PC-3 (cell line): ENCODE results near the gene NPPB. TPM values are rescaled to one million over a fixed set of nuclear protein-coding genes. Genes with fewer than 3 reads are reported as not detected.

Experiments
- ATAC-seq: fragments of 200-7000 bp; cut with Tn5 transposase; 2 replicates; pipeline ENCODE4 v1.9.1; 2020; ENCODE audit warnings: mild to moderate bottlenecking, moderate library complexity
- BruUV-seq: library from RNA; stranded (reverse); fragments of 400-500 nt; replicated peaks from 2 replicates; lab custom pipeline; 2021; lab: Mats Ljungman, UMichigan
- CTCF ChIA-PET: fragments of 300-600 bp; sonication (Branson Sonifier 250); formaldehyde crosslinking; loops from one replicate; lab custom pipeline; 2022; ENCODE audit warnings: antibody characterized with exemption; lab: Charles Lee
- POLR2A ChIA-PET: fragments of 300-600 bp; sonication (Branson Sonifier 250); formaldehyde crosslinking; loops from one replicate; lab custom pipeline; 2022; ENCODE audit warnings: antibody characterized with exemption; ENCODE audit not compliant: unreplicated experiment; lab: Charles Lee
- DNase-seq: peaks from one replicate; pipeline ENCODE4 v3.0.0-alpha.2; 2015
- H2AFZ ChIP-seq: fragments of 300-600 bp; sonication (generic); 2 replicates; pipeline ENCODE4 v1.6.0; 2016; ENCODE audit warnings: antibody characterized with exemption, low read length
- H3F3A ChIP-seq: fragments of 300-600 bp; sonication (generic); one replicate; pipeline ENCODE4 v1.6.0; 2017; ENCODE audit warnings: antibody characterized with exemption, low read length, control low read depth, mild to moderate bottlenecking; ENCODE audit not compliant: unreplicated experiment
- H3K27ac ChIP-seq: fragments of 300-600 bp; sonication (generic); 2 replicates; pipeline ENCODE4 v1.5.1; 2016; ENCODE audit warnings: mild to moderate bottlenecking, low read length
- H3K27me3 ChIP-seq: fragments of 300-600 bp; sonication (generic); 2 replicates; pipeline ENCODE4 v1.6.1; 2016; ENCODE audit warnings: low read length, mixed read lengths
- H3K36me3 ChIP-seq: fragments of 300-600 bp; sonication (generic); 2 replicates; pipeline ENCODE4 v1.6.1; 2016; ENCODE audit warnings: low read depth, mixed run types, low read length, mixed read lengths
- H3K4me1 ChIP-seq: fragments of 300-600 bp; sonication (generic); 2 replicates; pipeline ENCODE4 v1.5.1; 2016; ENCODE audit warnings: low read length; ENCODE audit not compliant: insufficient read depth
- H3K4me2 ChIP-seq: fragments of 300-600 bp; sonication (generic); 2 replicates; pipeline ENCODE4 v1.6.0; 2016; ENCODE audit warnings: low read length
- H3K4me3 ChIP-seq: fragments of 300-600 bp; sonication (generic); 2 replicates; pipeline ENCODE4 v1.5.1; 2016; ENCODE audit warnings: mild to moderate bottlenecking, low read length, mixed read lengths
- H3K79me2 ChIP-seq: fragments of 300-600 bp; sonication (generic); 2 replicates; pipeline ENCODE4 v1.6.1; 2017; ENCODE audit warnings: low read length, mixed read lengths
- H3K9ac ChIP-seq: fragments of 300-600 bp; sonication (generic); 2 replicates; pipeline ENCODE4 v1.6.0; 2016; ENCODE audit warnings: mild to moderate bottlenecking, low read length
- H3K9me2 ChIP-seq: fragments of 300-600 bp; sonication (generic); replicated peaks from 2 replicates; pipeline ENCODE4 v1.6.1; 2016; ENCODE audit warnings: mixed run types, low read length, mixed read lengths
- H3K9me3 ChIP-seq: fragments of 300-600 bp; sonication (generic); 2 replicates; pipeline ENCODE4 v1.6.1; 2016; ENCODE audit warnings: low read length, mixed read lengths
- H4K20me1 ChIP-seq: fragments of 300-600 bp; sonication (generic); 2 replicates; pipeline ENCODE4 v1.6.1; 2016; ENCODE audit warnings: low read length, mixed read lengths
- EZH2 ChIP-seq: fragments of 300-600 bp; sonication (generic); IDR thresholded peaks from one replicate; pipeline ENCODE4 v1.6.1; 2017; ENCODE audit warnings: antibody characterized with exemption, mild to moderate bottlenecking, low read length; ENCODE audit not compliant: unreplicated experiment
- EZH2phosphoT487 ChIP-seq: fragments of 300-600 bp; sonication (generic); IDR thresholded peaks from 2 replicates; pipeline ENCODE4 v1.6.1; 2018; ENCODE audit warnings: mild to moderate bottlenecking, antibody characterized with exemption, low read length, borderline replicate concordance
- intact Hi-C: fragments of 100-400 bp; cut with micrococcal nuclease; formaldehyde crosslinking; loops from 2 replicates; pipeline ENCODE4 v1.9.0; 2023
- total RNA-seq: library from RNA; depleted of rRNA; stranded (reverse); fragments of >200 nt; gene quantifications from 2 replicates; pipeline ENCODE4 v1.2.3, GENCODE V29; 2014
- TF ChIP-seq, protein P1 (sequence below): fragments of 300-600 bp; sonication (generic); conservative IDR thresholded peaks from 2 replicates; pipeline ENCODE4 v1.5.1; 2017; ENCODE audit warnings: antibody characterized with exemption, low read depth, mild to moderate bottlenecking, low read length

Gene NPPB
- total RNA-seq, 1 experiment from 2014 or later = not detected

- Histone ChIP-seq H3K79me2 (no peaks in the 10 kb centered on the region), H3K36me3 (no peaks in the 10 kb centered on the region), H2AFZ (no peak overlapping the region), H3K9me3 (no peaks in the 10 kb centered on the region), H3K4me2 (no peak overlapping the region), H3K4me3 (no peak overlapping the region), H4K20me1 (no peaks in the 10 kb centered on the region), H3K27ac (no peak overlapping the region), H3K4me1 (no peaks in the 10 kb centered on the region; the same call in 1 of the 2 replicates), H3K27me3 (peaks cover 40% of the 10 kb centered on the region), H3F3A (no peaks in the 10 kb centered on the region), H3K9me2 (no peaks in the 10 kb centered on the region), H3K9ac (no peak overlapping the region)
- intact Hi-C loops = no loop called here
- DNase-seq (no peak), ATAC-seq (no peak)
- no peak for TF ChIP-seq EZH2phosphoT487
- TF ChIP-seq EZH2 = no peak
- TF ChIP-seq, protein P1, sequence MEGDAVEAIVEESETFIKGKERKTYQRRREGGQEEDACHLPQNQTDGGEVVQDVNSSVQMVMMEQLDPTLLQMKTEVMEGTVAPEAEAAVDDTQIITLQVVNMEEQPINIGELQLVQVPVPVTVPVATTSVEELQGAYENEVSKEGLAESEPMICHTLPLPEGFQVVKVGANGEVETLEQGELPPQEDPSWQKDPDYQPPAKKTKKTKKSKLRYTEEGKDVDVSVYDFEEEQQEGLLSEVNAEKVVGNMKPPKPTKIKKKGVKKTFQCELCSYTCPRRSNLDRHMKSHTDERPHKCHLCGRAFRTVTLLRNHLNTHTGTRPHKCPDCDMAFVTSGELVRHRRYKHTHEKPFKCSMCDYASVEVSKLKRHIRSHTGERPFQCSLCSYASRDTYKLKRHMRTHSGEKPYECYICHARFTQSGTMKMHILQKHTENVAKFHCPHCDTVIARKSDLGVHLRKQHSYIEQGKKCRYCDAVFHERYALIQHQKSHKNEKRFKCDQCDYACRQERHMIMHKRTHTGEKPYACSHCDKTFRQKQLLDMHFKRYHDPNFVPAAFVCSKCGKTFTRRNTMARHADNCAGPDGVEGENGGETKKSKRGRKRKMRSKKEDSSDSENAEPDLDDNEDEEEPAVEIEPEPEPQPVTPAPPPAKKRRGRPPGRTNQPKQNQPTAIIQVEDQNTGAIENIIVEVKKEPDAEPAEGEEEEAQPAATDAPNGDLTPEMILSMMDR = no peak
- no TSS peak for BruUV-seq
- ChIA-PET CTCF (no interaction called here), POLR2A (no interaction called here)
Measured at GRCh38 chr1:11858158-11858557, 587 bp downstream of the NPPB start.

DNA sequence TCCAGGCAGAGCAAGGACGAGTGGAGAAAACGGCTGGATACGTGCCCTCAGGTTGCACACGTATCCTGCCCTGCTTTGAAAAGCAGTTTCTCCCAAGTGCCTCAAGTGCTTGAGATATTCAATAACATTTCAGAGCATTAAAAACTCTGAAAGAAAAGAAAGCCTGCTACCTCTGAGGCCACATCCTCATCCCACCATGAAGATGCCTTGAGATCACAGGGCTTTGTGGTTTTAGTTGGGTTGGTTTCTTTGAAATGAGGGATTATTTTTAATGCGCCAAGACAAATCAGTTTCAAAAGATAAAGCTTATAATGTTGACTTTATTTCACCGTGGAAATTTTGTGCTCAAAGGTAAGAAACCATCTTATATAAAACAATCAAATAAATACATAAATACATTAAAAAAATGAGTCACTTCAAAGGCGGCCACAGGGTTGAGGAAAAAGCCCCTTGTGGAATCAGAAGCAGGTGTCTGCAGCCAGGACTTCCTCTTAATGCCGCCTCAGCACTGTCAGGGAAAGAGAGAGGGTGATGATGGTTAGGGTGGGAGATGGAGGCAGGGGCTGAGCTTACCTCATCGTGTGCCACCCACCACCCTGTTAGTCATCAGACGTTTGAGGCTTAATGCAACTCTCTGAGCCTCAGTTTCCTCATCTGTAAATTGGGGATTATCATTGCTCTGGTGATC is 1.4 kb downstream of the NPPB start:
- ATAC-seq (no peak), DNase-seq (no peak)
- H3K4me2 ChIP-seq = no peak overlapping the region
- H3K9me3 ChIP-seq = no peaks in the 10 kb centered on the region
- TF ChIP-seq, protein P1 = no peak
- no peak for TF ChIP-seq EZH2
- TF ChIP-seq EZH2phosphoT487 = no peak
- H3K36me3 ChIP-seq = no peaks in the 10 kb centered on the region
- H3K4me1 ChIP-seq = no peaks in the 10 kb centered on the region
- no peaks in the 10 kb centered on the region for H3K9me2 ChIP-seq
- no peaks in the 10 kb centered on the region for H4K20me1 ChIP-seq
- no peaks in the 10 kb centered on the region for H3F3A ChIP-seq
- CTCF ChIA-PET = no interaction called here
- no peak overlapping the region for H3K4me3 ChIP-seq
- POLR2A ChIA-PET = no interaction called here
- no peak overlapping the region for H2AFZ ChIP-seq
- H3K79me2 ChIP-seq = no peaks in the 10 kb centered on the region
- BruUV-seq = no TSS peak
- H3K27me3 ChIP-seq = peaks cover 40% of the 10 kb centered on the region
- no peak overlapping the region for H3K9ac ChIP-seq
- intact Hi-C loops = no loop called here
- no peak overlapping the region for H3K27ac ChIP-seq

- Histone ChIP-seq H3K4me2 (no peak overlapping the region), H3K79me2 (no peaks in the 10 kb centered on the region), H3K9me3 (no peaks in the 10 kb centered on the region), H3K27ac (no peak overlapping the region), H3K4me1 (no peaks in the 10 kb centered on the region), H3K9ac (no peak overlapping the region), H3K9me2 (no peaks in the 10 kb centered on the region), H4K20me1 (no peaks in the 10 kb centered on the region), H3K27me3 (peaks cover 38% of the 10 kb centered on the region), H2AFZ (no peak overlapping the region), H3F3A (no peaks in the 10 kb centered on the region), H3K4me3 (no peak overlapping the region), H3K36me3 (no peaks in the 10 kb centered on the region)
- no peak for ATAC-seq
- no TSS peak for BruUV-seq
- no peak for DNase-seq
- ChIA-PET POLR2A (no interaction called here), CTCF (no interaction called here)
- TF ChIP-seq EZH2 (no peak), EZH2phosphoT487 (no peak)
- intact Hi-C loops = no loop called here
Measured at GRCh38 chr1:11856698-11857097, 2.0 kb downstream of the NPPB start.
